Frontal cortex (tissue), 4 donors: ENCODE measurements around the gene ZNF460. TPM values are rescaled to one million over a fixed set of nuclear protein-coding genes. Genes with fewer than 3 reads are reported as not detected.
"Not testable (repeated sequence)": the region's sequence is repeated elsewhere in the genome, so short reads cannot be mapped to it uniquely, and the experiment has no call there.

Experiments used
- DNase-seq, 2 donors: peaks; one replicate each; pipeline ENCODE4 v3.0.0; 2012; ENCODE audit warnings: low spot score in 2 of 2
- FAIRE-seq: peaks from 2 replicates; lab custom pipeline; 2012; peaks lifted over from hg19 to GRCh38; lab: Jason Lieb, UNC
- total RNA-seq: library from RNA; depleted of rRNA; stranded (reverse); fragments of >200 nt; gene quantifications from one replicate; pipeline ENCODE4 v1.2.3, GENCODE V29; 2014
- donor health status: control.
- donor health status: control.
- donor health status: control.

The ZNF460 gene
- total RNA-seq, result 126 TPM

- FAIRE-seq (no peak), DNase-seq (peak; percentile 92 to 94)
These were observed at the start of gene ZNF460 for GRCh38 chr19:57280165-57280961. ZNF460 (plus strand) TSS chr19:57280485; CDS start chr19:57280807, 322 bp downstream.

GRCh38 chr19:57231686-57232085 is 48.6 kb upstream of the ZNF460 start:
- no peak for FAIRE-seq
- no peak for DNase-seq

- FAIRE-seq (no peak), DNase-seq (no peak)
These were observed 47.1 kb upstream of the ZNF460 start for GRCh38 chr19:57233207-57233606.

GRCh38 chr19:57239982-57240310 is 40.3 kb upstream of the ZNF460 start:
- FAIRE-seq (no peak), DNase-seq (no peak)

- DNase-seq (peak; percentile 92 to 96), FAIRE-seq (no peak)
These were observed 39.8 kb upstream of the ZNF460 start, which contains the start of gene ZNF805 for GRCh38 chr19:57240311-57241090. ZNF805 (plus strand) TSS chr19:57240632; CDS start chr19:57240892, 260 bp downstream.

- DNase-seq, result peak in 1 of 2 donors; percentile 17
- FAIRE-seq, result no peak
These were observed 39.1 kb upstream of the ZNF460 start for GRCh38 chr19:57241176-57241575.

GRCh38 chr19:57242821-57243220 is 37.5 kb upstream of the ZNF460 start:
- no peak for FAIRE-seq
- DNase-seq, result no peak

- no peak for DNase-seq
- FAIRE-seq, result no peak
These were observed 35.8 kb upstream of the ZNF460 start for GRCh38 chr19:57244513-57244912.

GRCh38 chr19:57245066-57245465 is 35.2 kb upstream of the ZNF460 start:
- FAIRE-seq, result no peak

GRCh38 chr19:57245959-57246358 is 34.3 kb upstream of the ZNF460 start:
- DNase-seq (no peak), FAIRE-seq (no peak)

More at GRCh38 chr19:57245066-57245465, 35.2 kb upstream of the ZNF460 start:
- DNase-seq, result no peak

- FAIRE-seq, result no peak
These were observed 31.6 kb upstream of the ZNF460 start for GRCh38 chr19:57248646-57249045.

GRCh38 chr19:57249329-57249728 is 31.0 kb upstream of the ZNF460 start:
- DNase-seq (no peak), FAIRE-seq (no peak)

More at GRCh38 chr19:57248646-57249045, 31.6 kb upstream of the ZNF460 start:
- DNase-seq, result no peak

- FAIRE-seq, result not testable (repeated sequence)
These were observed 26.5 kb upstream of the ZNF460 start for GRCh38 chr19:57253767-57254166.

GRCh38 chr19:57262044-57262443 is 18.2 kb upstream of the ZNF460 start:
- no peak for FAIRE-seq

More at GRCh38 chr19:57253767-57254166, 26.5 kb upstream of the ZNF460 start:
- not testable (repeated sequence) for DNase-seq

GRCh38 chr19:57263244-57263741 is 17.0 kb upstream of the ZNF460 start:
- DNase-seq (no peak), FAIRE-seq (no peak)

More at GRCh38 chr19:57262044-57262443, 18.2 kb upstream of the ZNF460 start:
- DNase-seq, result no peak

- FAIRE-seq (no peak), DNase-seq (no peak)
These were observed 13.0 kb upstream of the ZNF460 start for GRCh38 chr19:57267291-57267690.

GRCh38 chr19:57269515-57270250 is 10.6 kb upstream of the ZNF460 start:
- no peak for FAIRE-seq

GRCh38 chr19:57271280-57271679 is 9.0 kb upstream of the ZNF460 start:
- FAIRE-seq (no peak), DNase-seq (no peak)

More at GRCh38 chr19:57269515-57270250, 10.6 kb upstream of the ZNF460 start:
- DNase-seq, result no peak

- DNase-seq, result no peak
- FAIRE-seq, result no peak
These were observed 7.3 kb upstream of the ZNF460 start for GRCh38 chr19:57273014-57273413.

GRCh38 chr19:57276430-57276829 is 3.9 kb upstream of the ZNF460 start:
- no peak for DNase-seq
- FAIRE-seq, result no peak
